Measurements from ENCODE around the gene KIAA0753.

DNA sequence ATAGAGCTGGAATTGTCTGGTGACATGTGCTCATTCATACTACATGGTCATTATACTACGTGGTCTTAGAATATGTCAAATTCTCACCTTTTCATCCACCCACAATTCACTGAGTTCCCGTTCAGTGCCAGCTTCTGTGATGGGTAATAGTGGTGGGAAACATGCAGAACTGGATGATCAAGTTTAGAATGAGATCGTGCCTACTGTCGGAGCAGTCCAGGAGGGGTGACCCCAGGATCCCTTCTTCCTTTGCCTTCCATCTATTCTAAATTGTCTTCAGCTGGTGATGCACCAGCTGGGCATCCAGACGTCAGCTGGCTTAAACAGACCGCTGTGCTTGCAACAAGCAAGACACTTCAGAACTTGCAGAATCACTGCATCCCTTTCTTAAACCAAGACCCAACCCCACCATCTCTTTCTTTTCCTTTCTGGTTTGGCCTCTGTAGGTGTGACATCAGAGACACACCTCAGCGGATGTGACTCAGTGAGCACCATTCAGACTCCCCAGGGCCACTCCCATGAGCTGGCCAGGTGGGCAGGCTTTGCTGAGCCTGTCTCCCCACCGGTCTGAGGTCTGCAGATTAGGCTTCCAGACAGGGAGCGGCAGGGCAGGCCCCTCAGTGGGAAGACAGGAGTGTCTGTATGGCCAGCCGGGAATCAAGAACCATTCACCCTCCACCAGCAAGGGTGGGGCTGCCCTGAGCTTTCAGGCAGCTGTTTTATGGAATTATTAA is 29.1 kb upstream of the KIAA0753 start:
- TF ChIP-seq CTCF (optimal IDR thresholded peaks at IDR 0.05 in 1 of 3, IDR thresholded peaks at IDR 0.05 in 1 of 3, conservative IDR thresholded peaks at IDR 0.05 in 1 of 3; ENCODE audit: extremely low read depth in 1 of 3, insufficient read depth in 2 of 3, low read length in 3 of 3) (peak in 1 of 3 experiments; percentile 6), EZH2 (IDR thresholded peaks at IDR 0.05; ENCODE audit: low read length) (no peak)
